Endothelial cell of umbilical vein (primary cell): ENCODE measurements around the gene CAMK2D. TPM values are rescaled to one million over a fixed set of nuclear protein-coding genes. Genes with fewer than 3 reads are reported as not detected.

ENCODE experiments used
- BruUV-seq: library from RNA; stranded (reverse); fragments of 400-500 nt; replicated peaks from 2 replicates; lab custom pipeline; 2021; lab: Mats Ljungman, UMichigan
- CTCF ChIA-PET: fragments of 300-600, 350-600 bp; sonication (Branson Sonifier 250); formaldehyde crosslinking; loops from one replicate; lab custom pipeline; 2021; ENCODE audit warnings: antibody characterized with exemption, inconsistent platforms; lab: Charles Lee
- POLR2A ChIA-PET: fragments of 300-600, 350-600 bp; sonication (Branson Sonifier 250); formaldehyde crosslinking; loops from one replicate; lab custom pipeline; 2021; ENCODE audit warnings: antibody characterized with exemption, inconsistent platforms; lab: Charles Lee
- DNase-seq: peaks from one replicate; pipeline ENCODE4 v3.0.0-alpha.2; 2011; ENCODE audit warnings: low read depth, low spot score
- FAIRE-seq: peaks from 2 replicates; lab custom pipeline; 2011; peaks lifted over from hg19 to GRCh38; lab: Jason Lieb, UNC
- H2AFZ ChIP-seq: 2 replicates; pipeline ENCODE4 v1.6.0; 2012; ENCODE audit warnings: low read depth, low read length, control low read depth, inconsistent platforms
- H3K27ac ChIP-seq: 2 replicates; pipeline ENCODE4 v1.5.1; 2011; ENCODE audit warnings: low read depth, mild to moderate bottlenecking, control low read depth, low read length, moderate library complexity; ENCODE audit not compliant: insufficient read depth
- H3K27me3 ChIP-seq, 2 experiments: 2 replicates each; pipeline versions ENCODE4 v1.6.0 to v1.6.1; 2011; ENCODE audit warnings: low read length in 2 of 2, mixed read lengths in 1 of 2; ENCODE audit not compliant: control insufficient read depth in 2 of 2, insufficient read depth in 2 of 2
- H3K36me3 ChIP-seq, 2 experiments: 2 replicates in 1 of 2; 3 replicates in 1 of 2; pipeline ENCODE4 v1.5.1; 2011; ENCODE audit warnings: low read length in 2 of 2, mild to moderate bottlenecking in 1 of 2, moderate library complexity in 1 of 2; ENCODE audit not compliant: control insufficient read depth in 2 of 2, insufficient read depth in 2 of 2; ENCODE audit errors: extremely low read depth in 1 of 2
- H3K4me1 ChIP-seq: 3 replicates; pipeline ENCODE4 v1.5.1; 2011; ENCODE audit warnings: mild to moderate bottlenecking, low read length; ENCODE audit not compliant: control insufficient read depth, insufficient read depth; ENCODE audit errors: extremely low read depth
- H3K4me2 ChIP-seq: 2 replicates; pipeline ENCODE4 v1.6.1; 2011; ENCODE audit warnings: low read length, control low read depth, mixed read lengths; ENCODE audit not compliant: insufficient read depth
- H3K4me3 ChIP-seq, 3 experiments: fragments of 200-600 bp in 1 of 3; sonication (generic), shearing (Covaris generic) in 1 of 3; replicated peaks in 1 of 3; 2 replicates each; pipeline ENCODE4 v1.5.1; 2011 to 2016; ENCODE audit warnings: control low read depth in 3 of 3, low read length in 3 of 3, mild to moderate bottlenecking in 2 of 3, inconsistent platforms in 1 of 3, low read depth in 1 of 3, moderate library complexity in 1 of 3; ENCODE audit not compliant: insufficient read depth in 1 of 3
- H3K79me2 ChIP-seq: 2 replicates; pipeline ENCODE4 v1.6.0; 2012; ENCODE audit warnings: low read length, inconsistent platforms; ENCODE audit not compliant: control insufficient read depth, insufficient read depth
- H3K9ac ChIP-seq: replicated peaks from 2 replicates; pipeline ENCODE3; 2011; ENCODE audit warnings: low read length, control low read depth; ENCODE audit not compliant: insufficient read depth; ENCODE audit errors: extremely low read depth
- H3K9me1 ChIP-seq: replicated peaks from 3 replicates; pipeline ENCODE4 v1.6.0; 2011; ENCODE audit warnings: mild to moderate bottlenecking, low read length; ENCODE audit not compliant: control insufficient read depth, insufficient read depth; ENCODE audit errors: extremely low read depth
- H3K9me3 ChIP-seq: replicated peaks from 2 replicates; pipeline ENCODE4 v1.5.1; 2012; ENCODE audit warnings: low read length, inconsistent platforms; ENCODE audit not compliant: control insufficient read depth, insufficient read depth
- H4K20me1 ChIP-seq: replicated peaks from 2 replicates; pipeline ENCODE3; 2011; ENCODE audit warnings: mild to moderate bottlenecking, low read length; ENCODE audit not compliant: control insufficient read depth, insufficient read depth; ENCODE audit errors: extremely low read depth
- CTCF ChIP-seq, 2 donors: IDR thresholded peaks; 1 replicate in 1 of 2; 2 replicates in 1 of 2; pipeline ENCODE4 v1.5.1; 2011; ENCODE audit warnings: low read length in 2 of 2, mild to moderate bottlenecking in 2 of 2, moderate library complexity in 2 of 2, control low read depth in 1 of 2, inconsistent platforms in 1 of 2, low read depth in 1 of 2; ENCODE audit not compliant: insufficient read depth in 1 of 2; ENCODE audit errors: extremely low read depth in 1 of 2
- EZH2 ChIP-seq: IDR thresholded peaks from 2 replicates; pipeline ENCODE4 v1.6.1; 2012; ENCODE audit warnings: borderline replicate concordance, low read depth, mild to moderate bottlenecking, moderate library complexity, low read length, inconsistent platforms; ENCODE audit not compliant: severe bottlenecking
- FOS ChIP-seq: IDR thresholded peaks from 2 replicates; pipeline ENCODE4 v1.6.1; 2011; ENCODE audit warnings: mild to moderate bottlenecking, low read length, moderate library complexity, borderline replicate concordance; ENCODE audit not compliant: insufficient read depth
- GATA2 ChIP-seq: IDR thresholded peaks from 2 replicates; pipeline ENCODE4 v1.7.0; 2011; ENCODE audit warnings: low read depth, mild to moderate bottlenecking, moderate library complexity, mixed read lengths, low read length; ENCODE audit not compliant: insufficient read length, insufficient read depth
- JUN ChIP-seq: IDR thresholded peaks from 2 replicates; pipeline ENCODE4 v1.6.1; 2011; ENCODE audit warnings: borderline replicate concordance, low read depth; ENCODE audit not compliant: insufficient read length, insufficient read depth
- MAX ChIP-seq: IDR thresholded peaks from 2 replicates; pipeline ENCODE4 v1.6.1; 2011; ENCODE audit not compliant: insufficient read depth, insufficient read length
- MYC ChIP-seq: IDR thresholded peaks from one replicate; pipeline ENCODE4 v1.6.1; 2011; ENCODE audit warnings: mild to moderate bottlenecking, low read depth, low read length
- POLR2A ChIP-seq: IDR thresholded peaks from 2 replicates; pipeline ENCODE4 v1.6.1; 2012; ENCODE audit warnings: low read depth, mild to moderate bottlenecking, control low read depth, low read length
- POLR2AphosphoS5 ChIP-seq: IDR thresholded peaks from 2 replicates; pipeline ENCODE4 v1.6.1; 2012; ENCODE audit warnings: low read depth, mild to moderate bottlenecking, control low read depth, low read length, moderate library complexity; ENCODE audit not compliant: insufficient read depth
- dilution Hi-C: fragments of 300-500 bp; cut with MboI; formaldehyde crosslinking; loops from one replicate; pipeline ENCODE4 v1.15.0; 2019; ENCODE audit warnings: low sequenced_read_pairs; ENCODE audit not compliant: extremely low pct_ligation_motif_present
- intact Hi-C: fragments of 100-400 bp; cut with micrococcal nuclease; formaldehyde crosslinking; loops from one replicate; pipeline ENCODE4 v1.10.0; 2022
- polyA plus RNA-seq, 4 experiments: library from polyadenylated mRNA; depleted of rRNA in 3 of 4; stranded (reverse) in 3 of 4; unstranded in 1 of 4; fragments of >200 nt; gene quantifications; 2 replicates each; pipeline versions ENCODE4 v1.2.1 to v1.2.3, GENCODE V29; 2011 to 2012; ENCODE audit warnings: missing spikeins in 1 of 4
- total RNA-seq: library from RNA; stranded (reverse); gene quantifications from 2 replicates; pipeline ENCODE4 v1.2.3, GENCODE V29; 2021

CAMK2D gene
- total and polyA plus RNA-seq, 2 donors (not counting 3 experiments of a cell fraction or from before 2014, with no cell fraction given) = 10.4 to 30.7 TPM

GRCh38 chr4:113653871-113654270, 107.7 kb downstream of the CAMK2D start:
- DNase-seq = no peak
- Histone ChIP-seq H3K36me3 (no peaks in the 10 kb centered on the region), H4K20me1 (no peaks in the 10 kb centered on the region), H3K79me2 (no peaks in the 10 kb centered on the region), H3K27ac (no peak overlapping the region), H3K4me1 (no peaks in the 10 kb centered on the region), H3K4me3 (no peak overlapping the region), H3K4me2 (no peak overlapping the region), H3K9me1 (no peaks in the 10 kb centered on the region), H3K9me3 (no peaks in the 10 kb centered on the region), H3K27me3 (no peaks in the 10 kb centered on the region), H2AFZ (no peak overlapping the region), H3K9ac (no peak overlapping the region)
- no TSS peak for BruUV-seq
- ChIA-PET POLR2A (no interaction called here), CTCF (interaction anchor here (1.0 kb wide), 1 partner anchor 259 kb away, joined by 4 read pairs; no protein-coding TSS in a partner anchor)
- dilution Hi-C loops (no loop called here), intact Hi-C loops (no loop called here)
- TF ChIP-seq FOS (no peak), JUN (no peak), EZH2 (no peak), GATA2 (no peak), MAX (no peak), POLR2AphosphoS5 (no peak), POLR2A (no peak), CTCF (IDR thresholded peaks at IDR 0.05; ENCODE audit: extremely low read depth in 1 of 2, insufficient read depth in 1 of 2, low read depth in 1 of 2, low read length in 2 of 2) (no peak), MYC (no peak)
- no peak for FAIRE-seq
